Measurements from ENCODE around the gene COP1. TPM values are rescaled to one million over a fixed set of nuclear protein-coding genes. Genes with fewer than 3 reads are reported as not detected.
"Not testable (repeated sequence)": the region's sequence is repeated elsewhere in the genome, so short reads cannot be mapped to it uniquely, and the experiment has no call there.

The COP1 gene
- polyA plus RNA-seq, 1 donor (not counting 4 experiments of a cell fraction or from before 2014, with no cell fraction given): 38.9 TPM

DNA sequence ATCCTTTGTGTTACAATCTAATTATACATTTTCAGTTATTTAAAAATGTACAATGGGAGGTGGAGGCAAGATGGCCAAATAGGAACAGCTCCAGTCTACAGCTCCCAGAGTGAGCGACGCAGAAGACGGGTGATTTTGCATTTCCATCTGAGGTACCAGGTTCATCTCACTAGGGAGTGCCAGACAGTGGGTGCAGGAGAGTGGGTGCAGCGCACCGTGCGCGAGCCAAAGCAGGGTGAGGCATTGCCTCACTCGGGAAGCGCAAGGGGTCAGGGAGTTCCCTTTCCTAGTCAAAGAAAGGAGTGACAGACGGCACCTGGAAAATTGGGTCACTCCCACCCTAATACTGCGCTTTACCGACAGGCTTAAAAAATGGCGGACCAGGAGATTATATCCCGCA, 214.9 kb downstream of the COP1 start:
- H3K9me1 ChIP-seq (ENCODE audit: control insufficient read depth, extremely low read depth, insufficient read depth, low read length); H4K20me1 ChIP-seq (ENCODE audit: control insufficient read depth, extremely low read depth, insufficient read depth, low read length); dilution Hi-C loops (cut with MboI; ENCODE audit: extremely low pct_ligation_motif_present, low sequenced_read_pairs); H3K36me3 ChIP-seq (ENCODE audit: control insufficient read depth in 2 of 2, extremely low read depth in 1 of 2, insufficient read depth in 2 of 2, low read length in 2 of 2); H3K9me3 ChIP-seq (ENCODE audit: control insufficient read depth, low read depth, low read length); H3K79me2 ChIP-seq (ENCODE audit: control insufficient read depth, insufficient read depth, low read length); DNase-seq (ENCODE audit: low read depth, low spot score); H3K27me3 ChIP-seq (ENCODE audit: control insufficient read depth, extremely low read depth, insufficient read depth, low read length); H2AFZ ChIP-seq (ENCODE audit: control insufficient read depth, low read length); H3K4me3 ChIP-seq (ENCODE audit: control insufficient read depth in 2 of 3, extremely low read depth in 1 of 3, insufficient read depth in 2 of 3, low read depth in 1 of 3, low read length in 3 of 3); FAIRE-seq; H3K4me2 ChIP-seq (ENCODE audit: control insufficient read depth, extremely low read depth, insufficient read depth, low read depth, low read length); H3K4me1 ChIP-seq (ENCODE audit: control insufficient read depth, extremely low read depth, insufficient read depth, low read length); H3K27ac ChIP-seq (ENCODE audit: control insufficient read depth, insufficient read depth, low read length); H3K9ac ChIP-seq (ENCODE audit: control insufficient read depth, extremely low read depth, insufficient read depth, low read length): not testable (repeated sequence)

DNA sequence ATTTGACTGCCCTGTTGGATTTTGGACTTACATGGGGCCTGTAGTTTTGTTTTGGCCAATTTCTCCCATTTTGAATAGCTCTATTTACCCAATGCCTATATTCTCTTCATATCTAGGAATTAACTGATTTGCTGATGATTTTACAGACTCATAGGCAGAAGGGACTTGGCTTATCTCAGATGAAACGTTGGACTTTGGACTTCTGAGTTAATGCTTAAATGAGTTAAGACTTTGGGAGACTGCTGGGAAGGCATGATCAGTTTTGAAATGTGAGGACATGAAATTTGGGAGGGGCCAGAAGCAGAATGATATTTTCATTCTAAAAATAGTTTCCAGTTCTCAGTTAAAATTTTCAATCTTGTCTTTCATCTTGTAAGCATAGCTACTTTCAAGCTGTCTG, 222.3 kb downstream of the COP1 start:
- no peaks in the 10 kb centered on the region for H3K9me1 ChIP-seq (ENCODE audit: control insufficient read depth, extremely low read depth, insufficient read depth, low read length)
- H3K79me2 ChIP-seq (ENCODE audit: control insufficient read depth, insufficient read depth, low read length): no peaks in the 10 kb centered on the region
- no peaks in the 10 kb centered on the region for H3K27me3 ChIP-seq (ENCODE audit: control insufficient read depth, extremely low read depth, insufficient read depth, low read length)
- H4K20me1 ChIP-seq (ENCODE audit: control insufficient read depth, extremely low read depth, insufficient read depth, low read length): no peaks in the 10 kb centered on the region
- H3K9ac ChIP-seq (ENCODE audit: control insufficient read depth, extremely low read depth, insufficient read depth, low read length): no peak overlapping the region
- DNase-seq (ENCODE audit: low read depth, low spot score) (no peak), FAIRE-seq (no peak)
- no peak overlapping the region for H3K4me2 ChIP-seq (ENCODE audit: control insufficient read depth, extremely low read depth, insufficient read depth, low read depth, low read length)
- TF ChIP-seq, protein P1, sequence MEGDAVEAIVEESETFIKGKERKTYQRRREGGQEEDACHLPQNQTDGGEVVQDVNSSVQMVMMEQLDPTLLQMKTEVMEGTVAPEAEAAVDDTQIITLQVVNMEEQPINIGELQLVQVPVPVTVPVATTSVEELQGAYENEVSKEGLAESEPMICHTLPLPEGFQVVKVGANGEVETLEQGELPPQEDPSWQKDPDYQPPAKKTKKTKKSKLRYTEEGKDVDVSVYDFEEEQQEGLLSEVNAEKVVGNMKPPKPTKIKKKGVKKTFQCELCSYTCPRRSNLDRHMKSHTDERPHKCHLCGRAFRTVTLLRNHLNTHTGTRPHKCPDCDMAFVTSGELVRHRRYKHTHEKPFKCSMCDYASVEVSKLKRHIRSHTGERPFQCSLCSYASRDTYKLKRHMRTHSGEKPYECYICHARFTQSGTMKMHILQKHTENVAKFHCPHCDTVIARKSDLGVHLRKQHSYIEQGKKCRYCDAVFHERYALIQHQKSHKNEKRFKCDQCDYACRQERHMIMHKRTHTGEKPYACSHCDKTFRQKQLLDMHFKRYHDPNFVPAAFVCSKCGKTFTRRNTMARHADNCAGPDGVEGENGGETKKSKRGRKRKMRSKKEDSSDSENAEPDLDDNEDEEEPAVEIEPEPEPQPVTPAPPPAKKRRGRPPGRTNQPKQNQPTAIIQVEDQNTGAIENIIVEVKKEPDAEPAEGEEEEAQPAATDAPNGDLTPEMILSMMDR (optimal IDR thresholded peaks at IDR 0.05 in 1 of 3, IDR thresholded peaks at IDR 0.05 in 1 of 3, conservative IDR thresholded peaks at IDR 0.05 in 1 of 3; ENCODE audit: extremely low read depth in 1 of 3, insufficient read depth in 2 of 3, low read length in 3 of 3): no peak
- TF ChIP-seq EZH2 (IDR thresholded peaks at IDR 0.05; ENCODE audit: low read length): no peak
- dilution Hi-C loops (cut with MboI; ENCODE audit: extremely low pct_ligation_motif_present, low sequenced_read_pairs): no loop called here
- H2AFZ ChIP-seq (ENCODE audit: control insufficient read depth, low read length): no peak overlapping the region
- H3K27ac ChIP-seq (ENCODE audit: control insufficient read depth, insufficient read depth, low read length): no peak overlapping the region
- no peak overlapping the region for H3K4me3 ChIP-seq (ENCODE audit: control insufficient read depth in 2 of 3, extremely low read depth in 1 of 3, insufficient read depth in 2 of 3, low read depth in 1 of 3, low read length in 3 of 3)
- H3K36me3 ChIP-seq (ENCODE audit: control insufficient read depth in 2 of 2, extremely low read depth in 1 of 2, insufficient read depth in 2 of 2, low read length in 2 of 2): peaks cover 0 to 13% of the 10 kb centered on the region in 2 experiments
- H3K4me1 ChIP-seq (ENCODE audit: control insufficient read depth, extremely low read depth, insufficient read depth, low read length): no peaks in the 10 kb centered on the region
- peaks cover 3% of the 10 kb centered on the region for H3K9me3 ChIP-seq (ENCODE audit: control insufficient read depth, low read depth, low read length)

DNA sequence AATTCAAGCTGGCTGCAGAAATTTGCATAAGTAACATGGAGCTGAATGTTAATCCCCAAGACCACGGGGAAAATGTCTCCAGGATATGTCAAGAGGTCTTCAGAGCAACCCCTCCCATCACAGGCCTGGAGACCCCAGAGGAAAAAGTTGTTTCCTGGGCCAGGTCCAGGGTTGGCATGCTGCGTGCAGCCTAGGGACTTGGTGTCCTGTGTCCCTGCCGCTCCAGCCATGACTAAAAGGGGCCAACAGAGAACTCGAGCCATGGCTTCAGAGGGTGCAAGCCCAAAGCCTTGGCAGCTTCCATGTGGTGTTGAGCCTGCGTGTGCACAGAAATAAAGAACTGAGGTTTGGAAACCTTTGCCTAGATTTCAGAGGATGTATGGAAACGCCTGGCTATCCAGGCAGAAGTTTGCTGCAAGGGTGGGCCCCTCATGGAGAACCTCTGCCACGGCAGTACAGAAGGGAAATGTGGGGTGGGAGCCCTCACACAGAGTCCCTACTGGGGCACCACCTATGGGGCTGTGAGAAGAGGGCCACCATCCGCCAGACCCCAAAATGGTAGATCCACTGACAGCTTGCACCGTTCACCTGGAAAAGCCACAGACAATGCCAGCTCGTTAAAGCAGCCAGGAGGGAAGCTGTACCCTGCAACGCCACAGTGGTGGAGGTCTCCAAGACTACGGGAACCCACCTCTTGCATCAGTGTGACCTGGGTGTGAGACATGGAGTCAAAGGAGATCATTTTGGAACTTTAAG, 222.9 kb downstream of the COP1 start:
- no peak for DNase-seq (ENCODE audit: low read depth, low spot score)
- Histone ChIP-seq H2AFZ (ENCODE audit: control insufficient read depth, low read length) (no peak overlapping the region), H4K20me1 (ENCODE audit: control insufficient read depth, extremely low read depth, insufficient read depth, low read length) (no peaks in the 10 kb centered on the region), H3K4me3 (ENCODE audit: control insufficient read depth in 2 of 3, extremely low read depth in 1 of 3, insufficient read depth in 2 of 3, low read depth in 1 of 3, low read length in 3 of 3) (no peak overlapping the region), H3K9ac (ENCODE audit: control insufficient read depth, extremely low read depth, insufficient read depth, low read length) (no peak overlapping the region), H3K27me3 (ENCODE audit: control insufficient read depth, extremely low read depth, insufficient read depth, low read length) (no peaks in the 10 kb centered on the region), H3K4me1 (ENCODE audit: control insufficient read depth, extremely low read depth, insufficient read depth, low read length) (no peaks in the 10 kb centered on the region), H3K36me3 (ENCODE audit: control insufficient read depth in 2 of 2, extremely low read depth in 1 of 2, insufficient read depth in 2 of 2, low read length in 2 of 2) (peaks cover 0 to 13% of the 10 kb centered on the region in 2 experiments), H3K79me2 (ENCODE audit: control insufficient read depth, insufficient read depth, low read length) (no peaks in the 10 kb centered on the region), H3K9me1 (ENCODE audit: control insufficient read depth, extremely low read depth, insufficient read depth, low read length) (no peaks in the 10 kb centered on the region), H3K9me3 (ENCODE audit: control insufficient read depth, low read depth, low read length) (peaks cover 3% of the 10 kb centered on the region), H3K27ac (ENCODE audit: control insufficient read depth, insufficient read depth, low read length) (no peak overlapping the region), H3K4me2 (ENCODE audit: control insufficient read depth, extremely low read depth, insufficient read depth, low read depth, low read length) (no peak overlapping the region)
- FAIRE-seq: no peak
- dilution Hi-C loops (cut with MboI; ENCODE audit: extremely low pct_ligation_motif_present, low sequenced_read_pairs): no loop called here
- TF ChIP-seq, protein P1 (optimal IDR thresholded peaks at IDR 0.05 in 1 of 3, IDR thresholded peaks at IDR 0.05 in 1 of 3, conservative IDR thresholded peaks at IDR 0.05 in 1 of 3; ENCODE audit: extremely low read depth in 1 of 3, insufficient read depth in 2 of 3, low read length in 3 of 3): no peak
- no peak for TF ChIP-seq EZH2 (IDR thresholded peaks at IDR 0.05; ENCODE audit: low read length)

DNA sequence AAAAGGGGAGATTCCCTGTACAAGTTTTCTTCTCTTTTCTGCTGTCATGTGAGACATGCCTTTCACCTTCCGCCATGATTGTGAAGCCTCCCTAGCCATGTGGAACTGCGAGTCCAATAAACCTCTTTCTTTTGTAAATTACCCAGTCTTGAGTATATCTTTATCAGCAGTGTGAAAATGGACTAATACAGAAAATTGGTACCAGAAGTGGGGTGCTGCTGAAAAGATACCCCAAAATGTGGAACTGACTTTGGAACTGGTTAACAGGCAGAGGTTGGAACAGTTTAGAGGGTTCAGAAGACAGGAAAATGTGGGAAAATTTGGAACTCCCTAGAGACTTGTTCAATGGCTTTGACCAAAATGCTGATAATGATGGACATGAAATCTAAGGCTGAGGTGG, 223.7 kb downstream of the COP1 start:
- H3K4me1 ChIP-seq (ENCODE audit: control insufficient read depth, extremely low read depth, insufficient read depth, low read length); H3K9me1 ChIP-seq (ENCODE audit: control insufficient read depth, extremely low read depth, insufficient read depth, low read length); H3K9ac ChIP-seq (ENCODE audit: control insufficient read depth, extremely low read depth, insufficient read depth, low read length); H3K9me3 ChIP-seq (ENCODE audit: control insufficient read depth, low read depth, low read length); H4K20me1 ChIP-seq (ENCODE audit: control insufficient read depth, extremely low read depth, insufficient read depth, low read length); H3K27me3 ChIP-seq (ENCODE audit: control insufficient read depth, extremely low read depth, insufficient read depth, low read length); H2AFZ ChIP-seq (ENCODE audit: control insufficient read depth, low read length); H3K4me3 ChIP-seq (ENCODE audit: control insufficient read depth in 2 of 3, extremely low read depth in 1 of 3, insufficient read depth in 2 of 3, low read depth in 1 of 3, low read length in 3 of 3); dilution Hi-C loops (cut with MboI; ENCODE audit: extremely low pct_ligation_motif_present, low sequenced_read_pairs); H3K4me2 ChIP-seq (ENCODE audit: control insufficient read depth, extremely low read depth, insufficient read depth, low read depth, low read length); H3K79me2 ChIP-seq (ENCODE audit: control insufficient read depth, insufficient read depth, low read length); FAIRE-seq; DNase-seq (ENCODE audit: low read depth, low spot score); H3K27ac ChIP-seq (ENCODE audit: control insufficient read depth, insufficient read depth, low read length): not testable (repeated sequence)
- peaks cover 0 to 11% of the 10 kb centered on the region in 2 experiments for H3K36me3 ChIP-seq (ENCODE audit: control insufficient read depth in 2 of 2, extremely low read depth in 1 of 2, insufficient read depth in 2 of 2, low read length in 2 of 2)
